ENCODE data around the gene OTOS.

Gene OTOS

GRCh38 chr2:240111253-240111652 lies 29.2 kb downstream of the OTOS start:
- no peak for DNase-seq

GRCh38 chr2:240109386-240109785 lies 31.1 kb downstream of the OTOS start:
- no peak for DNase-seq

GRCh38 chr2:240107477-240107796 lies 33.0 kb downstream of the OTOS start:
- DNase-seq: no peak

GRCh38 chr2:240106765-240107476 lies 33.5 kb downstream of the OTOS start:
- no peak for DNase-seq

- DNase-seq: no peak
Observed at GRCh38 chr2:240105982-240106381, 34.5 kb downstream of the OTOS start.

GRCh38 chr2:240103136-240103535 lies 37.3 kb downstream of the OTOS start:
- DNase-seq: no peak

GRCh38 chr2:240098349-240098748 lies 42.1 kb downstream of the OTOS start:
- DNase-seq: no peak

- no peak for DNase-seq
Observed at GRCh38 chr2:240095556-240096523, 44.6 kb downstream of the OTOS start.

GRCh38 chr2:240089306-240089705 lies 51.2 kb downstream of the OTOS start:
- no peak for DNase-seq
